GM23338 (cell line): Measurements from ENCODE around the gene CLP1. TPM values are rescaled to one million over a fixed set of nuclear protein-coding genes. Genes with fewer than 3 reads are reported as not detected.

Experiments used
- ATAC-seq: fragments of 200-7000 bp; cut with Tn5 transposase; 3 replicates; pipeline ENCODE4 v1.9.1; 2020
- DNase-seq: peaks from one replicate; pipeline ENCODE4 v3.0.0-alpha.2; 2015; ENCODE audit warnings: low spot score
- H2AFZ ChIP-seq: fragments of 200-600 bp; sonication (generic); 2 replicates; pipeline ENCODE4 v1.8.0; 2016; ENCODE audit warnings: antibody characterized with exemption, mild to moderate bottlenecking, moderate library complexity
- H3F3A ChIP-seq: fragments of 200-600 bp; sonication (generic); replicated peaks from 2 replicates; pipeline ENCODE4 v1.8.0; 2017; ENCODE audit warnings: antibody characterized with exemption, mixed run types, low read depth
- H3K27ac ChIP-seq: fragments of 200-600 bp; sonication (generic); 2 replicates; pipeline ENCODE4 v1.6.1; 2016; ENCODE audit warnings: low read depth
- H3K27me3 ChIP-seq: fragments of 200-600 bp; sonication (generic); 2 replicates; pipeline ENCODE4 v1.8.0; 2016; ENCODE audit warnings: mild to moderate bottlenecking, mixed run types, moderate library complexity; ENCODE audit not compliant: insufficient read depth
- H3K36me3 ChIP-seq: fragments of 200-600 bp; sonication (generic); 2 replicates; pipeline ENCODE4 v1.8.0; 2016; ENCODE audit warnings: mild to moderate bottlenecking; ENCODE audit not compliant: insufficient read depth
- H3K4me1 ChIP-seq: fragments of 200-600 bp; sonication (generic); 2 replicates; pipeline ENCODE4 v1.8.0; 2016; ENCODE audit warnings: mild to moderate bottlenecking, moderate library complexity; ENCODE audit not compliant: insufficient read depth
- H3K4me2 ChIP-seq: fragments of 200-600 bp; sonication (generic); 2 replicates; pipeline ENCODE4 v1.7.1; 2017; ENCODE audit warnings: mixed run types
- H3K4me3 ChIP-seq: fragments of 200-600 bp; sonication (generic); 2 replicates; pipeline ENCODE4 v1.6.1; 2016; ENCODE audit warnings: mixed run types
- H3K79me2 ChIP-seq: fragments of 200-600 bp; sonication (generic); replicated peaks from 2 replicates; pipeline ENCODE4 v1.8.0; 2017; ENCODE audit warnings: mild to moderate bottlenecking; ENCODE audit not compliant: insufficient read depth
- H3K9me2 ChIP-seq: fragments of 200-600 bp; sonication (generic); 2 replicates; pipeline ENCODE4 v1.8.0; 2017; ENCODE audit not compliant: insufficient read depth
- H4K20me1 ChIP-seq: fragments of 200-600 bp; sonication (generic); replicated peaks from 2 replicates; pipeline ENCODE4 v1.8.0; 2017; ENCODE audit warnings: mild to moderate bottlenecking; ENCODE audit not compliant: insufficient read depth
- H3K27ac Mint-ChIP-seq: 2 replicates; pipeline ENCODE4 v1.8.0; 2020; ENCODE audit warnings: inconsistent platforms, mild to moderate bottlenecking, moderate library complexity, mixed read lengths
- H3K27me3 Mint-ChIP-seq: 3 replicates; pipeline ENCODE4 v1.8.0; 2022; ENCODE audit warnings: low read depth, mild to moderate bottlenecking, moderate library complexity, mixed read lengths, inconsistent platforms; ENCODE audit not compliant: insufficient read depth, poor library complexity
- H3K36me3 Mint-ChIP-seq: 3 replicates; pipeline ENCODE4 v1.8.0; 2021; ENCODE audit warnings: low read depth, mild to moderate bottlenecking, inconsistent platforms, moderate library complexity, mixed read lengths
- H3K4me1 Mint-ChIP-seq: 3 replicates; pipeline ENCODE4 v1.8.0; 2020; ENCODE audit warnings: mild to moderate bottlenecking, inconsistent platforms, mixed read lengths
- H3K4me3 Mint-ChIP-seq: 3 replicates; pipeline ENCODE4 v1.8.0; 2021; ENCODE audit warnings: moderate library complexity, mild to moderate bottlenecking, inconsistent platforms, mixed read lengths
- H3K9me3 Mint-ChIP-seq: 3 replicates; pipeline ENCODE4 v1.8.0; 2020; ENCODE audit warnings: moderate library complexity, mild to moderate bottlenecking, inconsistent platforms, mixed read lengths
- CREB1 ChIP-seq: fragments of 250-450 bp; sonication (Bioruptor Pico); IDR thresholded peaks from 2 replicates; pipeline ENCODE4 v1.5.0; 2020; ENCODE audit warnings: low read depth, mild to moderate bottlenecking, moderate library complexity
- EZH2 ChIP-seq: fragments of 200-600 bp; sonication (generic); IDR thresholded peaks from one replicate; pipeline ENCODE4 v1.8.0; 2017; ENCODE audit warnings: antibody characterized with exemption, mild to moderate bottlenecking, low read depth; ENCODE audit not compliant: unreplicated experiment
- EZH2phosphoT487 ChIP-seq: fragments of 200-600 bp; sonication (generic); IDR thresholded peaks from one replicate; pipeline ENCODE4 v1.8.1; 2018; ENCODE audit warnings: antibody characterized with exemption; ENCODE audit not compliant: unreplicated experiment
- JUNB ChIP-seq: IDR thresholded peaks from one replicate; pipeline ENCODE4 v1.6.1; 2016; ENCODE audit warnings: antibody characterized with exemption; ENCODE audit not compliant: unreplicated experiment
- NANOG ChIP-seq: IDR thresholded peaks from 2 replicates; pipeline ENCODE4 v1.6.1; 2016; ENCODE audit warnings: antibody characterized with exemption, borderline replicate concordance
- POLR2AphosphoS5 ChIP-seq: IDR thresholded peaks from 2 replicates; pipeline ENCODE4 v1.6.1; 2016; ENCODE audit warnings: antibody characterized with exemption, low read depth
- STAT1 ChIP-seq: IDR thresholded peaks from one replicate; pipeline ENCODE4 v1.6.1; 2016; ENCODE audit warnings: antibody characterized with exemption; ENCODE audit not compliant: unreplicated experiment
- ZNF114 ChIP-seq: fragments of 250-450 bp; sonication (Bioruptor Pico); IDR thresholded peaks from 2 replicates; pipeline ENCODE4 v1.5.0; 2020; ENCODE audit warnings: mild to moderate bottlenecking, moderate library complexity
- ZNF331 ChIP-seq: fragments of 250-450 bp; sonication (Bioruptor Pico); IDR thresholded peaks from 2 replicates; pipeline ENCODE4 v1.5.0; 2020; ENCODE audit warnings: low read depth, mild to moderate bottlenecking, moderate library complexity
- ZNF462 ChIP-seq: fragments of 250-450 bp; sonication (Bioruptor Pico); IDR thresholded peaks from 2 replicates; pipeline ENCODE4 v1.5.0; 2020; ENCODE audit warnings: mild to moderate bottlenecking, moderate library complexity
- polyA plus RNA-seq: library from polyadenylated mRNA; unstranded; fragments of >200 nt; fragmentation: Nextera tagmentation; extraction: Ambion mirVana; gene quantifications from 2 replicates; pipeline ENCODE4 v1.2.1, GENCODE V29; 2016
- total RNA-seq: library from RNA; depleted of rRNA; stranded (reverse); fragments of >200 nt; shearing (Covaris generic); gene quantifications from 2 replicates; pipeline ENCODE4 v1.2.3, GENCODE V29; 2014
- TF ChIP-seq, protein P1 (sequence below), 2 experiments: fragments of 200-600 bp in 1 of 2; sonication (generic) in 1 of 2; conservative IDR thresholded peaks; 2 replicates each; pipeline versions ENCODE4 v1.5.1 to v1.6.1; 2016 to 2017; ENCODE audit warnings: antibody characterized with exemption in 2 of 2, low read depth in 2 of 2, mild to moderate bottlenecking in 2 of 2, moderate library complexity in 1 of 2
- TF ChIP-seq, protein P2 (sequence below): IDR thresholded peaks from one replicate; pipeline ENCODE4 v1.6.1; 2018; ENCODE audit warnings: antibody characterized with exemption; ENCODE audit not compliant: unreplicated experiment
- TF ChIP-seq, protein P3 (sequence below): IDR thresholded peaks from 2 replicates; pipeline ENCODE4 v1.6.1; 2016; ENCODE audit warnings: antibody characterized with exemption

The CLP1 gene
- total and polyA plus RNA-seq, 2 experiments from 2014 or later, result 16.8 to 25.2 TPM

DNA sequence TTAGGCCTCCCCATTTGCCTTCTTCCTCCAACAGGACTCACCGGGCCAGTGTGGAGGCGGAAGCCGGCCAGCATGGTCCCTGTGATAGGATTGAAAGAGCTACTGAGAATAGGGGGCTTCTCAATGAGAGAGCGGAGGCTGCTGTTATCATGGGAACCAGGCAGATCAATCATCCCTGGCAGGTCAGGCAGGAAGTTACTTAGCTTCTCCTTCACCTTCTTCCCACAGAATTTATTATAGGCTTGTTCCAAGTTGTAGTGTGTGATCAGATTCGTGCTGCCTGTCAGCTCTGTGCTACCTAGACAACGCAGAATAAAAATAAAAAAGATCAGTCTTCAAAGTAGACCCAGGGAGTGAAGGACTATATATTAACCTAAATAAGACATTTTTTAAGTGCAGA, 47.4 kb downstream of the CLP1 start:
- Histone ChIP-seq H3K4me1 (no peaks in the 10 kb centered on the region), H4K20me1 (peaks cover 4% of the 10 kb centered on the region), H3K9me2 (no peaks in the 10 kb centered on the region), H3F3A (peaks cover 17% of the 10 kb centered on the region), H3K79me2 (peaks cover 20% of the 10 kb centered on the region), H3K27me3 (no peaks in the 10 kb centered on the region), H3K4me3 (no peak overlapping the region), H3K4me2 (no peak overlapping the region), H2AFZ (no peak overlapping the region), H3K36me3 (peaks cover 16% of the 10 kb centered on the region), H3K27ac (no peak overlapping the region)
- H3K4me1 Mint-ChIP-seq, result no peaks in the 10 kb centered on the region; the same call in 2 of the 3 replicates
- TF ChIP-seq NANOG (no peak), ZNF114 (CRISPR knock-in tag) (no peak), POLR2AphosphoS5 (no peak), STAT1 (no peak), CREB1 (CRISPR knock-in tag) (no peak), JUNB (no peak), EZH2phosphoT487 (no peak), ZNF462 (CRISPR knock-in tag) (no peak), EZH2 (no peak), ZNF331 (CRISPR knock-in tag) (no peak)
- TF ChIP-seq, protein P1, sequence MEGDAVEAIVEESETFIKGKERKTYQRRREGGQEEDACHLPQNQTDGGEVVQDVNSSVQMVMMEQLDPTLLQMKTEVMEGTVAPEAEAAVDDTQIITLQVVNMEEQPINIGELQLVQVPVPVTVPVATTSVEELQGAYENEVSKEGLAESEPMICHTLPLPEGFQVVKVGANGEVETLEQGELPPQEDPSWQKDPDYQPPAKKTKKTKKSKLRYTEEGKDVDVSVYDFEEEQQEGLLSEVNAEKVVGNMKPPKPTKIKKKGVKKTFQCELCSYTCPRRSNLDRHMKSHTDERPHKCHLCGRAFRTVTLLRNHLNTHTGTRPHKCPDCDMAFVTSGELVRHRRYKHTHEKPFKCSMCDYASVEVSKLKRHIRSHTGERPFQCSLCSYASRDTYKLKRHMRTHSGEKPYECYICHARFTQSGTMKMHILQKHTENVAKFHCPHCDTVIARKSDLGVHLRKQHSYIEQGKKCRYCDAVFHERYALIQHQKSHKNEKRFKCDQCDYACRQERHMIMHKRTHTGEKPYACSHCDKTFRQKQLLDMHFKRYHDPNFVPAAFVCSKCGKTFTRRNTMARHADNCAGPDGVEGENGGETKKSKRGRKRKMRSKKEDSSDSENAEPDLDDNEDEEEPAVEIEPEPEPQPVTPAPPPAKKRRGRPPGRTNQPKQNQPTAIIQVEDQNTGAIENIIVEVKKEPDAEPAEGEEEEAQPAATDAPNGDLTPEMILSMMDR (conservative IDR thresholded peaks at IDR 0.05; ENCODE audit: low read depth in 2 of 2), result no peak
- TF ChIP-seq, protein P2, sequence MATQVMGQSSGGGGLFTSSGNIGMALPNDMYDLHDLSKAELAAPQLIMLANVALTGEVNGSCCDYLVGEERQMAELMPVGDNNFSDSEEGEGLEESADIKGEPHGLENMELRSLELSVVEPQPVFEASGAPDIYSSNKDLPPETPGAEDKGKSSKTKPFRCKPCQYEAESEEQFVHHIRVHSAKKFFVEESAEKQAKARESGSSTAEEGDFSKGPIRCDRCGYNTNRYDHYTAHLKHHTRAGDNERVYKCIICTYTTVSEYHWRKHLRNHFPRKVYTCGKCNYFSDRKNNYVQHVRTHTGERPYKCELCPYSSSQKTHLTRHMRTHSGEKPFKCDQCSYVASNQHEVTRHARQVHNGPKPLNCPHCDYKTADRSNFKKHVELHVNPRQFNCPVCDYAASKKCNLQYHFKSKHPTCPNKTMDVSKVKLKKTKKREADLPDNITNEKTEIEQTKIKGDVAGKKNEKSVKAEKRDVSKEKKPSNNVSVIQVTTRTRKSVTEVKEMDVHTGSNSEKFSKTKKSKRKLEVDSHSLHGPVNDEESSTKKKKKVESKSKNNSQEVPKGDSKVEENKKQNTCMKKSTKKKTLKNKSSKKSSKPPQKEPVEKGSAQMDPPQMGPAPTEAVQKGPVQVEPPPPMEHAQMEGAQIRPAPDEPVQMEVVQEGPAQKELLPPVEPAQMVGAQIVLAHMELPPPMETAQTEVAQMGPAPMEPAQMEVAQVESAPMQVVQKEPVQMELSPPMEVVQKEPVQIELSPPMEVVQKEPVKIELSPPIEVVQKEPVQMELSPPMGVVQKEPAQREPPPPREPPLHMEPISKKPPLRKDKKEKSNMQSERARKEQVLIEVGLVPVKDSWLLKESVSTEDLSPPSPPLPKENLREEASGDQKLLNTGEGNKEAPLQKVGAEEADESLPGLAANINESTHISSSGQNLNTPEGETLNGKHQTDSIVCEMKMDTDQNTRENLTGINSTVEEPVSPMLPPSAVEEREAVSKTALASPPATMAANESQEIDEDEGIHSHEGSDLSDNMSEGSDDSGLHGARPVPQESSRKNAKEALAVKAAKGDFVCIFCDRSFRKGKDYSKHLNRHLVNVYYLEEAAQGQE, result no peak
- TF ChIP-seq, protein P3, sequence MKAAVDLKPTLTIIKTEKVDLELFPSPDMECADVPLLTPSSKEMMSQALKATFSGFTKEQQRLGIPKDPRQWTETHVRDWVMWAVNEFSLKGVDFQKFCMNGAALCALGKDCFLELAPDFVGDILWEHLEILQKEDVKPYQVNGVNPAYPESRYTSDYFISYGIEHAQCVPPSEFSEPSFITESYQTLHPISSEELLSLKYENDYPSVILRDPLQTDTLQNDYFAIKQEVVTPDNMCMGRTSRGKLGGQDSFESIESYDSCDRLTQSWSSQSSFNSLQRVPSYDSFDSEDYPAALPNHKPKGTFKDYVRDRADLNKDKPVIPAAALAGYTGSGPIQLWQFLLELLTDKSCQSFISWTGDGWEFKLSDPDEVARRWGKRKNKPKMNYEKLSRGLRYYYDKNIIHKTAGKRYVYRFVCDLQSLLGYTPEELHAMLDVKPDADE, result no peak
- DNase-seq (no peak), ATAC-seq (no peak)
- peaks cover 5% of the 10 kb centered on the region for H3K27me3 Mint-ChIP-seq
- H3K36me3 Mint-ChIP-seq, result peaks cover 43% of the 10 kb centered on the region
- no peaks in the 10 kb centered on the region for H3K9me3 Mint-ChIP-seq
- no peak overlapping the region for H3K4me3 Mint-ChIP-seq
- H3K27ac Mint-ChIP-seq, result no peak overlapping the region
